Neural cell (in vitro differentiated cells): Measurements from ENCODE around the gene EFS.

Source experiments
- CTCF ChIP-seq: fragments of 450-650 bp; IDR thresholded peaks from 2 replicates; pipeline ENCODE4 v1.5.1; 2014; ENCODE audit warnings: antibody characterized with exemption, mild to moderate bottlenecking, moderate library complexity; ENCODE audit not compliant: poor library complexity, severe bottlenecking
- EZH2 ChIP-seq: fragments of 200-600, 300-800 bp; shearing (Covaris generic), sonication (generic); IDR thresholded peaks from 2 replicates; pipeline ENCODE4 v1.6.1; 2014; ENCODE audit warnings: antibody characterized with exemption, low read length, borderline replicate concordance, mild to moderate bottlenecking; ENCODE audit not compliant: insufficient read depth, poor library complexity, severe bottlenecking
- RAD21 ChIP-seq: fragments of 450-650 bp; conservative IDR thresholded peaks from 2 replicates; pipeline ENCODE4 v1.6.1; 2014; ENCODE audit warnings: antibody characterized with exemption, mild to moderate bottlenecking, moderate library complexity
- TAF1 ChIP-seq: IDR thresholded peaks from 2 replicates; pipeline ENCODE4 v1.6.1; 2012; ENCODE audit warnings: low read depth

GRCh38 chr14:23358553-23359166, 6.3 kb downstream of the EFS start:
- TF ChIP-seq CTCF (no peak), EZH2 (no peak), TAF1 (no peak), RAD21 (no peak)
